Stimulated activated naive CD4-positive, alpha-beta T cell treated with Interleukin-2 at 50 U/mL for 16 hours (primary cell): ENCODE measurements around the gene GDPGP1.
"Not testable (repeated sequence)": the region's sequence is repeated elsewhere in the genome, so short reads cannot be mapped to it uniquely, and the experiment has no call there.

ENCODE experiments used
- DNase-seq: peaks from one replicate; lab custom pipeline; 2025; lab: John Stamatoyannopoulos, UW

The GDPGP1 gene

DNA sequence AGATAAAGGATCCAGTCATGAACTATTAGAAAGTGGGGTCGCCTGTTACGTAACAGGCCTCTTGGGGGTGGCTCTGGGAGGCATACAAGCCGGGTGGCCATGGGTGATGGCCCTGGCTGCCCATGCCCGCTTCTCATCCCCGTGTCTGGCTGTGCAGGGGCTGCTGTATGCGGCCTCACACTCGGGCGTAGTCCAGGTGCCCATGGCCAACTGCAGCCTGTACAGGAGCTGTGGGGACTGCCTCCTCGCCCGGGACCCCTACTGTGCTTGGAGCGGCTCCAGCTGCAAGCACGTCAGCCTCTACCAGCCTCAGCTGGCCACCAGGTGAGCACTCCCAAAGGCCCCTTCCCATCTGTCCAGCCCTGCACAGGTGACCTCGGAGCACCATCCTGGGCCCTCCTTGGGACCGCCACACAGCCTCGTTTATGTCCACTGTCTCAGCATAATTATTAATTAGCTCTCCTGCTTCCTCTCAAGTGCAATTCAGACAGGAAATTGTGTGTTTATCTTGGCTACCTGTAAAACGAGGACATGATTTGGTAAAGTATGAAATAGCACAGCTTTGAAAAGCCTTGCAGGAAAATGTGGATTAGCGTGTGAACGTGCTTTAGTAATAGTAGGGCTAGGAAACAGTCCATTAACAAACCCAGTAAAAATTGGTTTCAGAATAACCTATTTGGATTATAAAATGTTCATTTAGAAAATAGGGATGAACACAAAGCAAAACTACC is 8.3 kb upstream of the GDPGP1 start:
- no peak for DNase-seq

DNA sequence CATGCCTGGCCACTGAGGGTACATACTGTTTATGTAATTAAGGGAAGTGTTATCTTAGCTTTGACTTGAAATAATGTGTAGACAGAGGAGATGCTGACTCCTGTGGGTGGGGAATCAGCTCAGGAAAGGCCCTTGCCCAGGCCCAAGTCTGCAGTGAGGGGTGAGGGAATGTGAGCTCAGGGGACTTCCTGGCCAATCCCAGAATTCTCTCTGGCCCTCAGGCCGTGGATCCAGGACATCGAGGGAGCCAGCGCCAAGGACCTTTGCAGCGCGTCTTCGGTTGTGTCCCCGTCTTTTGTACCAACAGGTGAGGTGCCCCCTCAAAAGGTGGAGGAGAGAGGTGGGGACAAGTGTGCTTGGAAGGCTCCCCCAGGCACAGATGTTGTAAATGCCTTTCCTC is 6.7 kb upstream of the GDPGP1 start:
- DNase-seq, result no peak

DNA sequence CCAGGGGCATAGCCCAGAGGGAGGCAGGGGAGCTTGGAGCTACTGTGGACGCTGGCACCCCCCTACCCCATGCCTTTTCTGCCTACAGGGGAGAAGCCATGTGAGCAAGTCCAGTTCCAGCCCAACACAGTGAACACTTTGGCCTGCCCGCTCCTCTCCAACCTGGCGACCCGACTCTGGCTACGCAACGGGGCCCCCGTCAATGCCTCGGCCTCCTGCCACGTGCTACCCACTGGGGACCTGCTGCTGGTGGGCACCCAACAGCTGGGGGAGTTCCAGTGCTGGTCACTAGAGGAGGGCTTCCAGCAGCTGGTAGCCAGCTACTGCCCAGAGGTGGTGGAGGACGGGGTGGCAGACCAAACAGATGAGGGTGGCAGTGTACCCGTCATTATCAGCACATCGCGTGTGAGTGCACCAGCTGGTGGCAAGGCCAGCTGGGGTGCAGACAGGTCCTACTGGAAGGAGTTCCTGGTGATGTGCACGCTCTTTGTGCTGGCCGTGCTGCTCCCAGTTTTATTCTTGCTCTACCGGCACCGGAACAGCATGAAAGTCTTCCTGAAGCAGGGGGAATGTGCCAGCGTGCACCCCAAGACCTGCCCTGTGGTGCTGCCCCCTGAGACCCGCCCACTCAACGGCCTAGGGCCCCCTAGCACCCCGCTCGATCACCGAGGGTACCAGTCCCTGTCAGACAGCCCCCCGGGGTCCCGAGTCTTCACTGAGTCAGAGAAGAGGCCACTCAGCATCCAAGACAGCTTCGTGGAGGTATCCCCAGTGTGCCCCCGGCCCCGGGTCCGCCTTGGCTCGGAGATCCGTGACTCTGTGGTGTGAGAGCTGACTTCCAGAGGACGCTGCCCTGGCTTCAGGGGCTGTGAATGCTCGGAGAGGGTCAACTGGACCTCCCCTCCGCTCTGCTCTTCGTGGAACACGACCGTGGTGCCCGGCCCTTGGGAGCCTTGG is 5.9 kb upstream of the GDPGP1 start:
- DNase-seq, result no peak

DNA sequence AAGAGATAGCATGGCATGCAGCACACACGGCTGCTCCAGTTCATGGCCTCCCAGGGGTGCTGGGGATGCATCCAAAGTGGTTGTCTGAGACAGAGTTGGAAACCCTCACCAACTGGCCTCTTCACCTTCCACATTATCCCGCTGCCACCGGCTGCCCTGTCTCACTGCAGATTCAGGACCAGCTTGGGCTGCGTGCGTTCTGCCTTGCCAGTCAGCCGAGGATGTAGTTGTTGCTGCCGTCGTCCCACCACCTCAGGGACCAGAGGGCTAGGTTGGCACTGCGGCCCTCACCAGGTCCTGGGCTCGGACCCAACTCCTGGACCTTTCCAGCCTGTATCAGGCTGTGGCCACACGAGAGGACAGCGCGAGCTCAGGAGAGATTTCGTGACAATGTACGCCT is 5.0 kb upstream of the GDPGP1 start:
- no peak for DNase-seq

DNA sequence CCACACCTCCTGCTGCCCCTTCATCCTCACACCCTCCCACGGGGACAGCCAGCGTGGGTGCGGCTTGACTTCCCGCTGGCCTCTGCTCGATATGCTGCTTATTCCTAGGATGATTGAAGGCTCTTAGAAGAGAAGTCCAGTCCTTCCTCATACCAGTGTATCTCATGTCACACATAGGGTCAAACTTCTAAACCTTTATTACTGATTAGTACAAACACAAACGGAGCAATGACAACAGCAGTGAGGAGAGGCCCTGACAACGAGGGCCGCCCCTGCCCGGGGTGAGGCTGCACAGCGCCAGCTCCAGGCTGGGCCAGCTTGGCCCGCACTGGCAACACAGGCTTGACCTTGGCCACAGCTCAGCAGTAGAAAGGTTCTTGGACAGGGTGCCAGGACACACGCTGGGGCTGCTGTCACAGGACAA is 3.9 kb upstream of the GDPGP1 start:
- no peak for DNase-seq

DNA sequence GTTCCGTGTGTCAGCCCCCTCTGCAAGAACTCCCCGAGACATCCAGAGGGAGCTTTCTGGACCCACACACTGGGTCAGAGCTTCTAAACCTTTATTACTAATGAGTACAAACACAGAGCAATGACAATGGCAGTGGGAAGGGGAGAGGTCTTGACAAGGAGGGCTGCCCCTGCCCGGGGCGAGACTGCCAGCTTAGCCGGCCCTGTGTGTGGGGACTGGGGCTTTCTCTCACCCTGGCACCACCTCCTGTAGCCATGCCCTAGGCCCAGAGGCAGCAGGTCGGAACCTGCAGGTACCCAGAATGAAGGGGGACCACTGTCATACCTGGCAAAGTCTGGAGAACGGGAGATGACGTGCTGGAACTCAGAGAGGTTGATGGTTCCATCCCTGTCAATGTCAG is 3.4 kb upstream of the GDPGP1 start:
- DNase-seq, result no peak

DNA sequence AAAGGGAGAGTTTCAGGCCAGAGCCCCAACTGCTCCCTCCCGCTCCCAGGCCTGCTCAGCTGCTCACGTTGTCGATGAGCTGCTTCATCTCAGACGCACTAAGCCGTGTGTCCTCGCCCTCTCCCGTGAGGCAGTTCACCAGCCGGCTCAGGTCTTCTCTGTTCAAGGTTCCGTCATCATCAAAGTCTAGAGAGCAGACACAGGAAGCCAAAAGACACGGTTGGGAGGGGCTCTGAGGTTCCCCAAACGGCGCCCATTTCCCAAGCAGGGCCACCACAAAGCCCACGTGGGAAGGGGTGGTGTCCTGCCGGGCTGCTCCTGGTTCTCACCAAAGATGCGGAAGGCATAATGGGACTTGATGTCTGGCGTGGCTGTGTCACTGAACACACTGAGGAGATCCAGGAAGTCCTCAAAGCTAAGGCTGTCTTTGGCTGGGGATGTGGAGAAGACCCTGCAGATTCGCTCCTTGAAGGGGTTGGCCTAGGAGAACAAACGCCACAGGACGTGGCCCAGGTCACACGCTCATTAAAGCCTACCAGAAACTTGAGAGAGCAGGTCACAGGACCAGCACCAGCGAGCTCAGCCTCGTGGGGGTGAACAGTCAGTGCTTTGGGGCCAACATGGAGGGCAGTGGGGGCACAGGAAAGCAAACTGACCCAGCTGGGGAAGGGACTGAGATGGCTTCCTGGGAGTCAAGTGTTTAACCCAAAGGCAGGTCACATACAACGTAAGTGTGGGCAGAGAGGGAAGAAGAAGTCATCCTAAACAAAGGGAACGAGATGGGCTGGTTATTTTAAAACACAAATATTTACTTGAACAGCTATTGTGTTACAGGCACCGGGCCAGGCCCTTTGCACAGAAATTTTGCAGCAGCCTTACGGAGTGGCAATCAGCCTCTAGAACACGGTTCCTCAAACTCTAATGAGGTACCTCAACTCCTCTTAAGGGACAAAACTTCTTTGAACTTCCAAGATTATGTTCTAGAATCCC is 2.7 kb upstream of the GDPGP1 start:
- DNase-seq, result peak; percentile 74

DNA sequence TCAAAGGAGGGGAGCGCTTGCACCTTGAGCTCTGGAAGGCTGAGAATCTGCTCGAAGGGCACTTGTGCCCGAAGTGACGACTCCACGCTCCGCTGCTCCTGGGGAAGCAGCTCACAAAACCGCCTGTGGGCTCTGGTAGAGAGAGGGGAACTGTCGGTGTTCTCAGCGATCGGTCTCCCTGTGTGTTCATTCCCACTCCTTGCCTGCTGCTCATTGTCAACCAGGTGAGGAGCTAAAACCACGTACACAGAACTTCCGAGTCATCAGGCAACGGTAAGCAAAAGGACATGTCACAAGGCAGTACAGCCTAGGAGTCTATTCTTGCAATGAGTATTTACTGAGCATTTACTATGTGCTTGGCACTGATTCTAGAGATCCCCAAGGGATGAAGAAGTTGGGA is 1.8 kb upstream of the GDPGP1 start:
- DNase-seq, result no peak

DNA sequence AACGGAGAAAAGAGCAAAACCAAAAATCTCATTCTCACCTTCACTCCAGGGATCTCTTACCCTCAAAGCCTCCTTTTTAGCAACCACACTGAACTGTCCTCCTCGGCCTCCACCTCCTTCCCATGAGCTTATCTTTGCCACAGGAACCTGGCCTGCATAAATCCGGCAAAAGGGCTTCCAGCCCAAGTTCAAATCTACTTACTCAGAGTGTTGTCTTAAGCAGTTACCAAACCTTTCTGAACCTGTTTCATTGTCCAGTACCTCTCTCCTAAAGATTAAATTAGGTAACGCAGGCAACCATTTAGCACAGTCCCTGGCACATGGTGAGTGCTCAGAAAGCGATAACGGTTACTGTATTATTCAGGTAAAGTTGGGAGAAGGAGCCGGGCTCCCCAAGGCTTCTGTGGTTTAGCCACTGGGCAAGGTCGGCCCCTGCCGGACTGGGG is 1.0 kb upstream of the GDPGP1 start:
- no peak for DNase-seq

DNA sequence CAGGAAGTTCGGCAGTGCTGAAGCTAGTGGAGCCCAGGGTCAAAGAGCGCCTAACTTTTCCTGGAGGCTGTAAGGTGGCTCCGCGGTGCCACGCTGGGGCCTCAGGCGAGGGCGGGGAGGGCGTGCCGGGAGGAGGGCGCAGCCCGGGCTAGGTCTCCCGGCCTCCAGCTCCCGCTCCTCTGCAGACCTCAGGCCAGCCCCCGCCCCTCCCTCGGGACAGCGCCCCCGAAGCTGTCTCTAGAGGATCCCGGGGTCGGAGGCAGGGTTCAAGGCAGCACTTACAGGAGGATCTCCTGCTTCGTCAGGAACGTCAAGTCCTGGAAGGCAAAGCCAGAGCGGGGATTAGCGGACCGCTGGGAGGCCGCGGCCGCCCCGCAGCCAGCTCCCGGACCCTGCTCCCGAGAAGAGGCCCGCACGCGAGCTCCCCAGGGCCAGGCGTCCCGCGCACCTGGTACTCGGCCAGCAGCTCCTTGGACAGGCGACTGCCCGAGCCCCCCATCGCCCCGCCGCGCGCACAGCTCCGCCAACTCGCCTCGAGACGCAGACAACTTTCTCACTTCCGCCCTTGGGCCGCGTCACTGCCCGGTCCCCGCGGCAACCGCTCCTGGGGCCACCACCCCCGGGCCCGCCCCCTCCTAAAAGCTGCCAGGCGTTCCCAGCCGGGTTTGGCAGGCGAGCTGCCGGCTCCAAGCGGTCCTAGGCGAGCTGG is 468 bp upstream of the GDPGP1 start, which contains the start of gene CIB1:
TSS of gene CIB1 (minus strand) at position 555 of the 709 bp plus-strand sequence. CDS start at position 499, 56 bp downstream.
- peak; percentile 97 for DNase-seq

DNA sequence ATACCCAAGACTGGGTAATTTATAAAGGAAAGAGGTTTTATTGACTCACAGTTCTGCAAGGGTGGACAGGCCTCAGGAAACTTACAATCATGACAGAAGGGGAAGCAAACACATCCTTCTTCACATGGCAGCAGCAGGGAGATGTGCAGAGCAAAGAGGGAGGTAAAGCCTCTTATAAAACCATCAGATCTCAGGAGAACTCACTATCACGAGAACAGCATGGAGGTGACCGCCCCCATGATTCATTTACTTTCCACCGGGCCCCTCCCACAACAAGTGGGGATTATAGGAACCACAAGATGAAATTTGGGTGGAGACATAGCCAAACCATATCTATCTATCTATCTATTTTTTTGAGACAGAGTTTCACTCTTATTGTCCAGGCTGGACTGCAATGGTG is 5.4 kb downstream of the GDPGP1 start:
- no peak for DNase-seq

DNA sequence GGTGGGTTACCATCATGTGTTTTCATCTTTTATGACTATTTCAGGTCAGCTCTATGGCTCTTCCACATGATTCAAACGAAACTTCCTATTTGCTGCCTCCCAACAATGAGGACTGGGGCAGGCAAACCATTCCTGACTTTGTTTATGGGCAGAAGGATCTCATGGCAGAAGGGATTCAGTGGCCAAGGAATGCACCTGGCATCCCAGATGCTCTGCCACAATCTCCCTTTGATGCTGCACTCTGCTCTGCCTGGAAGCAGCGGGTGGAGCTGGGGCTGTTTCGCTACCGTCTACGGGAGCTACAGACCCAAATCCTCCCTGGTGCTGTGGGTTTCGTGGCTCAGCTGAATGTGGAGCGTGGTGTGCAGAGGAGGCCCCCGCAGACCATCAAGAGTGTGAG is 6.8 kb downstream of the GDPGP1 start:
- no peak for DNase-seq

DNA sequence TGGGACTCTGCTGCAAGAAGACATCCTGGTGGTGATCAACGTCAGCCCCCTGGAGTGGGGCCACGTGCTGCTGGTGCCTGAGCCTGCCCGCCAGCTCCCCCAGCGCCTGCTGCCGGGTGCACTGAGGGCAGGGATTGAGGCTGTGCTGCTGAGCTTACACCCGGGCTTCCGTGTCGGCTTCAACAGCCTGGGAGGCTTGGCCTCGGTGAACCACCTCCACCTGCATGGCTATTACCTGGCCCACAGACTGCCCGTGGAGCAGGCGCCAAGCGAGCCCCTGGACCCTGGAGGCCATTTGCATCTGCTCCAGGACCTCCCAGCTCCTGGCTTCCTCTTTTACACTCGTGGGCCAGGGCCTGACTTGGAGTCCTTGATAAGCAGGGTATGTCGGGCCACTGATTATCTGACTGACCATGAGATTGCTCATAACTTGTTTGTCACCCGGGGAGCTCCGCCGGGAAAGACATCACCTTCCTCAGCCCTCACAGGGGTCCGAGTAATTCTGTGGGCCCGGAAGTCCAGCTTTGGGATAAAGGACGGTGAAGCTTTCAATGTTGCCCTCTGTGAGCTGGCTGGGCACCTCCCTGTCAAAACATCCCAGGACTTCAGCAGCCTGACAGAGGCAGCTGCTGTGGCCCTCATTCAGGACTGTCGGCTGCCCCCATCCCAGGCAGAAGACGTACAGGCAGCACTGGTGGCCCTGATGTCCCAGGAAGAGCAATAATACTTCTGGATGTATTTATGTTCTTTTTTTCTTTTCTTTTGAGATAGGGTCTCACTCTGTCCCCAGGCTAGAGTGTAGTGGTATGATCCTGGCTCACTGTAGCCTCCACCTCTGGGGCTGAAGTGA is 7.6 kb downstream of the GDPGP1 start:
- DNase-seq, result no peak

DNA sequence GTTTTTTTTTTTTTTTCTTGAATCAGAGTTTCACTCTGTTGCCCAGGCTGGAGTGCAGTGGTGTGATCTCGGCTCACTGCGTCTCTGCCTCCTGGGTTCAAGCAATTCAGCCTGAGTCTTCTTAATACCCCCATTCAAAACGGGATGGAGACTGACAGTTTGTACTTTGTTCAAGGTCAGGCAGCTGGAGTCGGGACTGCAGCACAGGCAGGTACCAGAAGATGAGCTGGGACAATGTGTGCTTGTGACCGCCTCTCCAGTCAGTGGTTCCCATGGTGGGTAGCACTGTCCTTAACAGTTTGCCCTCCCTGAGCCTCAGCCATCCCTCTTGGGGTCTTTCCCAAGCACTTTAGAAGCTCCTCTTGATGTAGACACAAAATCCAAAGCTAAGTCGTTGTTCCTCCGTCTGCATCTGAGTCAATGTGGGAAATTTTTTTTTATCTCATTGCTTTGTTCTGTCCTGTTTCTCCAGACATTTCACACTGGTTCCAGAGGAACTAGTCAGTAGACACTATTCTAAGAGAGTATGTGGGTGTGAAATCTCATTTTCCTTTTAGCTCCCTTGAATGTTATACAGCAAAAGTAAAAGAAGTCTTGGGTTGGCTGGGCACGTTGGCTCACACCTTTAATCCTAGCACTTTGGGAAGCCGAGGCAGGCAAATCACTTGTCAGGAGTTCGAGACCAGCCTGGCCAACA is 10.1 kb downstream of the GDPGP1 start:
- no peak for DNase-seq

DNA sequence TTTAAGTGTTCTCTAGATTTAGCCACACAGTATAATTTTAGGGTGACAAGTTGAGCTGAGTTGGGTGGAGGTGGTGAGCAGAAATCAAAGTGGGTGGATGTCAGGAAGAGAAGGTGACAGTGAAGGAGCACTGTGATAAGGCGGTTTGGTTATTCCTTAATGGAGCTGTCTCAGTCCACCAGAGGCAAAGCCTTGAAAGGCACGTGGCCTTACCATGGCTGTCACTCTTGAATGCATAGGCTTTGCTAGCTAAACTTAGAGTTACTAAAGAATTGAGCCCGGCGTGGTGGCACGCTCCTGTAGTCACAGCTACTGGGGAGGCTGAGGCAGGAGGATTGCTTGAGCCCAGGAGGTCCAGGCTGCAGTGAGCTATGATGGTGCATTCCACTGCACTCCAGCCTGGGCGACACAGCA is 14.8 kb downstream of the GDPGP1 start:
- DNase-seq, result no peak

DNA sequence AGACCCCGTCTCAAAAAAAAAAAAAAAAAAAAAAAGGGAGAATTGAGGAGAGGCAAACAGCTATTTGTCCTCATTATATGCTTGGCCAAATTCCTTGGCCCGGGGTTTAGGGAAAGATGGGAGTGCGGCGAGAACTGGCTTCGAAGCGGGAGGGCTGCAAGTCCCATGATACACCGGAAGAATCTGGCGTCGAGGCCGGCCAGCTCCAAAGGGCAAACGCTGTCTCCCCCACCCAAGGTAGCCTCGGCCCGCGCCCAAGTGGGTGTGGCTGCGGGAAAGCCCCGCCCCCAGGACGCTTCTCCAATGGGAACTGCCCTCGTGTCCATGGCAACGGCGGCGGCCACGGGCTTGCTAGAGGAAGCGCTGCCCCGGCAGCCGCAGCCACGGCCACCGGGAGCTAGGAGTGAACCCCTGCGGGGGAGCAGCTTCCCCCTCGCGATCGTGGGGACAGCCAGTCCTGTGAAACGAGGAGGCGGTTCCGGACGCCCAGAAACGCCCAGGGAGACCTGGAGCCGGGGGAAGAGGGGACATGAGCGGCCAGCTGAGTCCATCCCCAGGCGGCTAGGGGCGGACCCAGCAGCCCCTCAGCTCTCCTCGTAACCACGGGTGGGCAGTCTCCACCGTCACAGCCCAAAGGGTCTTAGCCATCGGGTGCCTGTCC is 15.3 kb downstream of the GDPGP1 start, which contains the start of gene TTLL13:
TSS of gene TTLL13 (plus strand) at position 354 of the 661 bp plus-strand sequence. CDS start 1,075 bp downstream, outside the sequence.
- DNase-seq, result peak; percentile 69

DNA sequence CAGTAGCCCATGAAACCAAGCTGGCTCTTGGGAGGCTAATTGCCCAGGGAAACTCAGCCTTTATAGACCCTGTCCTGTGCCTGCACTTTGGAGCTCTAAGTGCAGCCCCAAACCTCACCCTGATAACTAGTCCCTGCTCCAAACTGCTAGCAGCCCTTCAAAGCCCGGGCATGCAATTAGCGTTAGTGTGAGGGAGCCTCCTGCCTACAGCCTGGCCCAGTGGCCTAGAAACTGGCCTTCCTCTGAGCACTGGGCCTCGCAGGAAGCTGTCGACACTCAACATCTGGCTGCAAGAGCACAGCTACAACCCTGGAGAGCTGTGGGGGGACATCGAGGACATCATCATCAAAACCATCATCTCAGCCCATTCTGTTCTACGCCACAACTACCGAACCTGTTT is 23.8 kb downstream of the GDPGP1 start:
- DNase-seq, result no peak

DNA sequence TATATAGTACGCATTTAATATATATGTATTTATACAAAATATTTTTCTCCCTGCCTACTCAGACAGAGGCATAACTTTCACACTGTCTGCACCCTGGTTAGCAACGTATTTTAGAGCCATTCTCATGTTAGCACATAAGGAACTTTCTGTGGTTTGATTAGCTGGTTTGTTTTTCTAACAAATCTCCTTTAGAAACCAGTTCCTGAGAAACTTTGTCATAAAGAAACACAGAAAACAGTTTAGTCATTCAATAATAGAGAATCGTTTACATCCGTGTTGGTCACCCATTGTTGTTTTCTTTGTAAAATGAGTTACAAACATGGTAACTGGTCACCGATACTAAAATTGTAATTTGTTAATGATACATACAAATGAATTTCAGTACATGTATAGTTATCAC is 25.5 kb downstream of the GDPGP1 start:
- no peak for DNase-seq

DNA sequence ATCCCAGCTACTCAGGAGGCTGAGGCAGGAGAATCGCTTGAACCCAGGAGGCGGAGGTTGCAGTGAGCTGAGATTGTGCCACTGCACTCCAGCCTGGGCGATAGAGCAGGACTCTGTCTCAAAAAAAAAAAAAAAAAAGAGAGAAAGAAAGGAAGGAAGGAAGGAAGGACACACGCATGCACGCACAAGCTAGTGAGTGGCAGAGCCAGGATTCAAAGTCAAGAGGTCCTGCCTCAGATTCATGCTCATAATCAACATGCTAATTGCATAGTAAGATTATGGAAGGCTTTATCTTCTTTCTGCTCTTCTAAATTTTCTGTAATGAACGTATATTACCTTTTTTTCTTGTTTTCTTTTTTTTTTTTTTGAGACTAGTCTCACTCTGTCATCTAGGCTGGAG is 26.7 kb downstream of the GDPGP1 start:
- not testable (repeated sequence) for DNase-seq
